Stimulated activated CD4-positive, alpha-beta T cell treated with anti-CD3 and anti-CD28 coated beads, TNF-alpha, amount 100 ng/mL, for 1 hour (primary cell): ENCODE measurements around the gene NR6A1.

Experiments used
- DNase-seq, 3 donors: peaks; one replicate each; pipeline ENCODE4 v3.0.0-alpha.2; 2020; ENCODE audit warnings: low read depth in 3 of 3, low spot score in 1 of 3

NR6A1 gene

DNA sequence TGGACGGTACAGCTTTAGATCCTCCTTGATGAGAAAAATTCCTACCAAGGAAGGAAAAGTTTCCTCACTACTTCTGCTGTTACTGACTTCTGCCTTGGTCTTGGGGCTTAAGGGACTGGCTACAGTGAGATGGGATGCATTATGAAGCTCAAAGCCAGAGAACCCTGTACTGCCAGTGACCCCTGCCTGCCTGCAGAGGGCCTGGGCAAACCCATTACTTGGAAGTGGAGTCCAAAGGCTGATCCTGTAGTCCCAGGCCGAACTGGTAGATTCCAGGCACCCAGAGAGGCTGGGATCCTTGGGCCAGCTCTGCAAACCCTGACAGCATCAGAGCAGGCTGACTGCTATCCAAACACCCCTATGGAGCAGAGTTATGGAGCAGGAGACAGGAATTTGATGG, 238.2 kb downstream of the NR6A1 start:
- DNase-seq = no peak

- DNase-seq = no peak
Measured at GRCh38 chr9:124531115-124531514, 240.0 kb downstream of the NR6A1 start.

DNA sequence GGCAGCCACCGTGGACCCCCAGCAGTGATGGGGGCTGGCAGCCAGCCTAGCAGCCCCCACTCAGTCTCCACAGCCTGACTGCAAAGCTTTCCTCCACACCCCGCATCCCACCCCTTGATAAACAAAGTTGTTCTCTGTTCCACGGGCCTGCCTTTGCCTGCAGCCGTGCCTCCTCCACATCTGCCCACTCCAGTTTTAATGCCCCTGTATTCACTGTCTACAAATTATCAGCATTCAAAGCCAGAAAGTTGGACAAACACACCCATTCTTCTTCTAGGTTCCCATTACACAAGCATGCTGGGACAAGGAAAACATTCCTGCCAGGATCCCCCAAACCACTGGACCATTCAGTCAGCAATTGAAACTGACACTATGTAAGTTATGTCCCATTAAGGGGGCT, 240.9 kb downstream of the NR6A1 start:
- DNase-seq = no peak

GRCh38 chr9:124527781-124528180, 243.3 kb downstream of the NR6A1 start:
- no peak for DNase-seq

DNA sequence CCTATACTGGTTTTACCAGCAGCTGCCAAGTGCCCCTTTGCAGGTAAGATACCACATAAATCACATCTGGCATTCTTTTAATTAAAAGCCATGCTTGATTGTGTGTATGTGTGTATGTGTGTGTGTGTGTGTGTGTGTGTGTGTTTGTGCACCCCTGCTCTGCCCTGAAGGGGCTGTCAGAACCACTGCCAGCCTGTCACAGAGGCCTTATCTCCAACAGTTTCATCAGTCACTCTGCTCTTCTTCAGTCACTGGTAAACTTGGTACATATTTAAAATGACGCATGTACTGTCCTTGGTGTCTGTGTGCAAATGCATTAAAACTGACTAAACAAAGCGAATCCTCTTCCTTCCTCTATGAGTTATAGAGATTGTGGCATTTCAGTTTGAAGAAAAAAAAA, 244.9 kb downstream of the NR6A1 start:
- DNase-seq = no peak

GRCh38 chr9:124522121-124523098, 248.7 kb downstream of the NR6A1 start:
- DNase-seq = no peak

- no peak for DNase-seq
Measured at GRCh38 chr9:124521142-124521541, 250.0 kb downstream of the NR6A1 start.

DNA sequence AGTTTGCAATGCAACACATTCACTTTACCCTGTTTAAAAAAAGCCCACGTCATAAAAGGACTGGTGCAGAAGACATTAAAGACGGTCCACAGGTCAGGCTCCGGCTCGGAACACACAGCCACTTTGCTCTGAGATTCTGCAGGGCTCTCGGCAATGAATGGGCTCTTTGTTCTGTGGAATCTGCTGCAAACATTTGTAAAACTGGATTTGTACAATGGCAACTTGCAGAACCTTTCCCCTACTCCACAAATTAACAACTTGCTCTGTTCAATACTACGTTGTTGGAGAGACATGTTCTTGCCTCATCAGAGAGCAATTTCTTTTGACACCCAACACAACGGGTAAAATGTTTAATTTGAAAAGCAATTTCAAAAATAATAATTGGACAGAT, 250.9 kb downstream of the NR6A1 start:
- DNase-seq = no peak

DNA sequence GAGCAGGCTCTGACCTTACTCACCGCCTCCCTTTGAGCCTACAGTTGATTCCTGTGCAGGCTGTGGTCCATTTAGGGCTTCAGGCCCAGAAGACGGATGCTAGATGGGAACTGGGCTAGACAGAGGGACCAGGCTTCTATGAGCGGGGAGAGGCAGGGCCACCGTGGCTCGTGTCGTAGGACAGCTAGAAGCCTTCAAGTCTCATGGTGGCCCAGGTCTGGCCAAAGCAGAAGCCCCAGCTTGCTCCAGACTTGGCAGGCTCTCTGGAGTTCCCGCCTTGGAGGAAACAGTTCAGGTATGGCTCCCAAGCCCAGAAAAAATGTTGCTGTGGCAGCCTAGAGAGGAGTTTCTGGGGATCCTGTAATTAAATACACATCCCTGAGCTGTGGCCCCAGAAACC, 253.0 kb downstream of the NR6A1 start:
- no peak for DNase-seq

- no peak for DNase-seq
Measured at GRCh38 chr9:124517600-124517999, 253.5 kb downstream of the NR6A1 start.

GRCh38 chr9:124514874-124515273, 256.2 kb downstream of the NR6A1 start:
- no peak for DNase-seq

DNA sequence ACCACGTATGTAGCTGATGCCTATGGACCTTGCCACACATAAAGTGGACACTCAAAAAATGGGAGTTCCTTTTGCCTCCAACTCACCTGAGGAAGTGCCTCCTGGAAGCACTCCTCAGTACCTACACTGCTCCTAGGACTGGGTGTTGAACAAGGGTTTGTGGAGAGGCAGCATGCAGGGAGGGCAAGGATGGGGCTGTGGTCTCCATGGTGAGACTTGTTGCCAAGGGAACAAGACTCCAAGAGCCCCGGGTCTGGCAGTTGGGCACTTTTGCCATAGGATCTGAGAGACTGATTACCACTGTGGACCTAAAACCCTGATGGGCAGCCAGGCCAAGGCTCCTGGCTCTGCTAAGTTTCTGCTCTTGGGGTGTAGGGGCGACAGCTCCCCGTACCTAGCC, 257.0 kb downstream of the NR6A1 start:
- DNase-seq = no peak

GRCh38 chr9:124513376-124513994, 257.6 kb downstream of the NR6A1 start:
- no peak for DNase-seq

GRCh38 chr9:124512806-124513204, 258.3 kb downstream of the NR6A1 start:
- no peak for DNase-seq

DNA sequence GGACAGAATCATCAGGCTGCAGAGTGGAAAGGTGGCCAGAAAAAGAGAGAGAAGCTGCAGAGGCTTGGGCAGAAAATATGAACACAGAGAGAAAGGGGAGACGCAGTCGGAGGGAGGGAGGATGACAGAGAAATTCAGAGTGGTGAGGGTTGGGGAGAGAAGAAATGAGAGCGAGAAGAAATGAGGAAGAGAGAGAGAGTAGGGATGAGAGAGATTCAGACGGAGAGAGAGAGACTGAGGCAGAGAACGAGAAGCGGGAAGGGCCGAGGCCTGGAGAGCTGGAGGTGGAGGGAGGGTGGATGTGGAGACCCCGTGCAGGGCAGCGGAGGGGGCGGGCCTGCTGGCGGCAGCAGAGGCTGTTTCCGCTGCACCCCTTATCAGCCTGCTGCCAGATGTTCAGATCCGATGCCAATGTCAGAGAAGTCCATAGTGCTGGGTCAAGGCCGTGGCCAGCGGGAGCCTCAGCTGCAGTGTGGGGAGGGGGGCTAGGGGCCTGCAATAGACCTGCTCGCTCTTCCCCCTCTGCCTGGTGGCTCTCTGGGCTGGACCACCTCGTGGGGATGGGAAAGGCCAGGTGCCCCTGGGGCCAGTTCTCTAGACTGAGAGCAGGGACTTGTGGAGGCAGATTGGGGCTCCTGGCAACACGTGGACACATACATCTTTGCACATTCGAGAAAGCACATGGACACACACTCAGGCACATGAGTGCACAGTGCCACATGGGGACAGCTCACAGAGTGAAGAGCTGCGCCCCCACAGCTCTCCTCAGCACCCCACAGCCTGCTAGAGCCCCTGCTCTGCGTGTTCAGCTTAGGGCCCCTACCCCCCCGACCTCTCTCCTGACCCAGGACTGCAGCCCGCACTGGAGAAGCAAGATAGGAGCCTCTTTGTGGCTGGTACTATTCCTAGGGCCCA, 259.0 kb downstream of the NR6A1 start:
- no peak for DNase-seq

DNA sequence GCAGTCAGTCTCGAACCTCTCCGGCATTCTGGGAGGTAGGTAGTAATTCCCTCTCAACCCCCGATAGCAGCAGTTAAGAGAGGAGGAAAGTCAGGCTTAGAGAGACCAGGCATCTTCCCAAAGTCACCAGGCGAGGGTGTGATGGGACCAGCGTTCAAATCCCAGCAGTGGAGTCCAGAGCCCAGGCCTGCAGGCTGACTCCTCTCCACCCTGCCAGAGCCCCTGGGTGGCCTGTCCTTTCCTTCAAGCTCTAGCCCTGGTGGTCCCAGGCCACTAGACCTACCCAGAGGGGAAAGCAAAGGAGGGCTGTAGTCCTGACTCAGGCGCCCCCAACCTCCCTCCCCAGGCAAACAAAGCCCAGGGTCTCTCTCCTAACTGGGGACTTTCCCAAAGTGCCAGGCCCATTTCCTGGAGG, 259.7 kb downstream of the NR6A1 start:
- DNase-seq = no peak

- DNase-seq = no peak
Measured at GRCh38 chr9:124510650-124511425, 260.3 kb downstream of the NR6A1 start.

DNA sequence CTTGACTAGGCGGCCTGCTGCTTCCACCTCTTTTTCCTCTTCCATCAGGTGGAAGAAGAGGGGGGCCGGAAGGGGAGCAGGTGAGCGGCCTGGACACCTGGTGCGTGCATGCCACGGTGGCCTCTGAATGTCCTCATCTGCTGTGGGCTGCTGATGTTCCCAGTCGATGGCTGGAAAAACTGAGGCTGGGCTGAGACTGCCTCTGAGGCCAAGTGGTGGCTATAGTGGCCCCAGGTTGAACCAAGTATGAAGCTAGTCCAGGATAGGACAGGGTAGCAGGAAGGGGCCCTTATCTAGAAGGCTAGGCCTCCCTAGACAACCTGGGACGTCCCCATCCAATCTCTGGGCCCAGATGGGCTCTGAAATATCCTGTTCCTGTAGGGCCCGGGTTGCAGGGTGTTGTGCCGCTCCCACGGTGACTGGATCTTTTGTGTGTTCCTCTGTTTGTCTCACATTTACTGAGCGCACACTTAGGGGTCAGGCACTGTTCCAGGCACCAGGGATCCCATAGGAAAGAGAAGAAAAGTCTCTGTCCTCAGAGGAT, 263.2 kb downstream of the NR6A1 start:
- DNase-seq = no peak

- DNase-seq = no peak
Measured at GRCh38 chr9:124506931-124507879, 263.9 kb downstream of the NR6A1 start, which contains the start of gene NR5A1. Gene NR5A1 (minus strand): TSS chr9:124507399. CDS start chr9:124503395, 4,004 bp downstream.
